K562 (cell line): ENCODE results near the gene SMARCD2. TPM values are rescaled to one million over a fixed set of nuclear protein-coding genes. Genes with fewer than 3 reads are reported as not detected.
A peak's percentile ranks its signal among the peaks of the same experiment; 100 is the strongest.

ENCODE experiments used
- FOS ChIP-seq: IDR thresholded peaks from 3 replicates; pipeline ENCODE4 v1.6.1; 2011; ENCODE audit not compliant: insufficient read length; ENCODE audit errors: extremely low read depth
- KDM4B ChIP-seq, 2 experiments: fragments of 450-650 bp in 1 of 2; sonication (generic) in 1 of 2; IDR thresholded peaks; 2 replicates each; pipeline ENCODE4 v1.6.1; 2016 to 2017; ENCODE audit warnings: borderline replicate concordance in 2 of 2, antibody characterized with exemption in 1 of 2, low read depth in 1 of 2, mild to moderate bottlenecking in 1 of 2
- MTF1 ChIP-seq: fragments of 250-450 bp; sonication (Bioruptor Pico); IDR thresholded peaks from 2 replicates; pipeline ENCODE4 v1.9.0; 2021; ENCODE audit warnings: moderate library complexity, mild to moderate bottlenecking, inconsistent platforms, borderline replicate concordance
- RERE ChIP-seq: sonication (generic); formaldehyde crosslinking; IDR thresholded peaks from 2 replicates; pipeline ENCODE4 v1.8.0; 2023; ENCODE audit warnings: missing genetic modification reagents, mild to moderate bottlenecking, borderline replicate concordance
- RREB1 ChIP-seq: fragments of 250-450 bp; sonication (Bioruptor Pico); IDR thresholded peaks from 2 replicates; pipeline ENCODE4 v1.4.0; 2020
- TARDBP ChIP-seq: fragments of 450-650 bp; IDR thresholded peaks from 2 replicates; pipeline ENCODE4 v1.6.1; 2016
- THAP7 ChIP-seq: fragments of 250-450 bp; sonication (Bioruptor Pico); IDR thresholded peaks from 2 replicates; pipeline ENCODE4 v1.5.0; 2021
- ZBTB34 ChIP-seq: fragments of 250-450 bp; sonication (Bioruptor Pico); IDR thresholded peaks from 2 replicates; pipeline ENCODE4 v1.8.0; 2021; ENCODE audit warnings: mild to moderate bottlenecking, moderate library complexity
- ZNF280B ChIP-seq: fragments of 250-450 bp; sonication (Bioruptor Pico); IDR thresholded peaks from 2 replicates; pipeline ENCODE4 v1.5.1; 2021; ENCODE audit warnings: mild to moderate bottlenecking
- ZNF347 ChIP-seq: fragments of 450-650 bp; formaldehyde crosslinking; IDR thresholded peaks from 2 replicates; pipeline ENCODE4 v1.4.0; 2020; ENCODE audit warnings: low read depth, mild to moderate bottlenecking, moderate library complexity
- polyA plus RNA-seq, 8 experiments: library from polyadenylated mRNA; depleted of rRNA in 4 of 8; stranded (reverse) in 5 of 8; unstranded in 3 of 8; fragments of >200 nt; fragmentation: Nextera tagmentation in 2 of 8; fragmentation: Illumina TruSeq in 1 of 8; extraction: Ambion mirVana in 2 of 8; extraction: Trizol in 1 of 8; gene quantifications; 2 replicates each; pipeline versions ENCODE4 v1.2.1 to v1.2.3, GENCODE V29; 2011 to 2014; ENCODE audit warnings: inconsistent platforms in 1 of 8, missing spikeins in 1 of 8
- total RNA-seq, 7 experiments: library from RNA; depleted of rRNA in 6 of 7; stranded (reverse); fragments of >200 nt in 6 of 7; fragmentation: Illumina TruSeq in 2 of 7; extraction: Trizol in 2 of 7; gene quantifications; 2 replicates each; pipeline versions ENCODE4 v1.2.1 to v1.2.3, GENCODE V29; 2011 to 2021; ENCODE audit warnings: low replicate concordance in 1 of 7

The SMARCD2 gene
- total and polyA plus RNA-seq, 9 of the 15 experiments (the other 6 are each of a cell fraction or from before 2014, with no cell fraction given) = 1.7 to 114 (median 90.3) TPM

- TF ChIP-seq ZBTB34 = peak; percentile 19; the same call in 1 of the 2 replicates
- TF ChIP-seq KDM4B (IDR thresholded peaks at IDR 0.05; ENCODE audit: borderline replicate concordance in 2 of 2, low read depth in 1 of 2) = no peak
- no peak for TF ChIP-seq FOS
- TF ChIP-seq MTF1 = 0 out of 2 replicates have a peak, but pooled peaks have one; percentile 16
- peak; percentile 73; the same call in 1 of the 2 replicates for TF ChIP-seq THAP7 (CRISPR knock-in tag)
- 0 out of 2 replicates have a peak, but pooled peaks have one; percentile 71 for TF ChIP-seq RERE (CRISPR knock-in tag)
- peak; percentile 91 for TF ChIP-seq TARDBP
- no peak for TF ChIP-seq ZNF347
- TF ChIP-seq ZNF280B (CRISPR knock-in tag) = no peak
- 0 out of 2 replicates have a peak, but pooled peaks have one; percentile 72 for TF ChIP-seq RREB1 (CRISPR knock-in tag)
Measured at GRCh38 chr17:63842540-63843386, at the start of gene SMARCD2 (continued).
